ENCODE measurements around the gene TMEM51. TPM values are rescaled to one million over a fixed set of nuclear protein-coding genes. Genes with fewer than 3 reads are reported as not detected.

The TMEM51 gene
- 27.4 to 30.8 TPM (median 29.9 TPM) in 5 replicates for total RNA-seq (2022; extraction: Qiagen RNA extraction)

DNA sequence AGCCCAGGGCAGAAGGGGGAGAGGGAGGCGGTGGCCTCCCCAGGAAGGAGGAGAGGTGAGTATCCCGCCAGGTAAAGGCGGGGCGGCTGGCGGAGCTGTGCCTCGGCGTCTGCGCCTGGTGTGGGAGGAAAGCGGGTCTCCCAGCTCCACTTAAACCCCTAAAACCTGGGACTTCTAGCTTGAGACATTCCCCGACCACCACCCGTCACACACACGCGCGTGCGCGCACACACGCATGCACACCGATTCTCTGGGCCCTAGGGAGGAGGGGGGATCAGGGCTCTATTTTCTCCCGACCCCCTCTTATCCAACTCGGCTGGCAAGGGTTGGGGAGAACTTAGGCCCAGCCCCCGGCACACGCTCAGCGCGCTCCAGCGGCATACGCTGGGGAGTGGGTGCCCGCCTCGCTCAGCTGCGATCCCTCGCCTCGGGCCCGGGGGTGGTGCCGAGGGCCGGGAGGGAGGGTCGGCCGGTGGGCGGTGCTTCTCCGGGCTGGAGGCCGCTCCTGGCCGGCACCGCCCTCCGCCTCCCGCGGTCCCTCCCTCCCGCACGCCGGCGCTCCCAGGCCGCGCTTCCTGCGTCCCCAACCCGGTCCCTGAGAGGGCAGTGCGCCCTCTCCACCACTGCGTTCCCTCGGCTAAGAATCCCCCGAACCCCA is at the start of gene TMEM51:
Gene TMEM51, plus strand, starts transcription at position 564 of the 658 bp plus-strand sequence. CDS start 61,341 bp downstream, outside the sequence.

DNA sequence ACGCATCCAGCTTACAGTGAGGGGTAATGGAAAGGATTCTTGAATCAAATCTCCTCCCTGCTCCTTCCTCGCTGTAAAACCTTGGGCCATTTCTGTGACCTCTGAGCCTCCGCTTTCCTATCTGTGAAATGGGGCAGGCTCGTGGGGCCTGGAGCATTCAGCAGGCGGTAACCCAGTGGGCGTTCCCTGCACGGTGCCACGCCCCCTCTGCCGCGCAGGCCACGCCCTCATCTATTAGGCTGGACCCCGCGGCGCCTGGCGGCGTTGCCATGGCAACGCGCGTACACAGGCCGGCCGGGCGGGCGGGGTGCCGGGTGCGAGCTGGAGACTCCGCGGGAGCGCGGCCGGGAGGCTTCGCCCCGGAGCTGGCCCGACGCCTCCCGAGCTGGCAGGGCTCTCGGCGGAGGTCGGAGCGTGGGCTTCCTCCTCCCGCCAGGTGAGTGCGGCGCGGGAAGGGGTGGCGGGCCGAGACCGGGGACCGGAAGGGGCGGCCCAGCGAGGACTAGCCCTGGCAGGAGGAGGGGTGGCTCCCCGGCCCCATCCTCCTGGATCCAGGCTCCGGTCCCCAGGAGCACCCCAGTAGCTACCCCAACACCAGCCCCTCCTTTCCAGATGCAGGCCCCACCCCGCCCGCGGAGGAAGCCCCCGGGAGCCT is 93.5 kb downstream of the TMEM51 start, which contains the start of gene FHAD1:
Gene FHAD1, plus strand, starts transcription at position 264 of the 655 bp plus-strand sequence. CDS start 4,562 bp downstream, outside the sequence.

Other genes with a start within 250 kb of the TMEM51 start
- 0.42 to 0.68 TPM (median 0.60 TPM) in 5 replicates for gene FHAD1, start 93.5 kb downstream of the TMEM51 start, total RNA-seq (2022; extraction: Qiagen RNA extraction)

Data from A549 treated with Hydrocortisone at 1 μM for 4 hours (cell line).